ENCODE measurements around the gene USP31. TPM values are rescaled to one million over a fixed set of nuclear protein-coding genes. Genes with fewer than 3 reads are reported as not detected.
A peak's percentile ranks its signal among the peaks of the same experiment; 100 is the strongest.

The USP31 gene
- total and polyA plus RNA-seq, 2 of the 13 experiments (the other 11 are each of a cell fraction or from before 2014, with no cell fraction given): 22.5 to 23.3 TPM

GRCh38 chr16:23148513-23149266, 562 bp downstream of the USP31 start (continued):
- TF ChIP-seq UBTF (CRISPR knock-in tag; IDR thresholded peaks at IDR 0.05) (peak; percentile 90; the same call in 1 of the 2 replicates), THAP8 (CRISPR knock-in tag; IDR thresholded peaks at IDR 0.05; ENCODE audit: borderline replicate concordance) (0 out of 2 replicates have a peak, but pooled peaks have one; percentile 89), ZZZ3 (CRISPR knock-in tag; IDR thresholded peaks at IDR 0.05; ENCODE audit: borderline replicate concordance) (no peak), ZNF687 (CRISPR knock-in tag; IDR thresholded peaks at IDR 0.05) (peak; percentile 90), ZNF225 (CRISPR knock-in tag; IDR thresholded peaks at IDR 0.05) (peak; percentile 26; the same call in 1 of the 2 replicates), ZFP41 (CRISPR knock-in tag; IDR thresholded peaks at IDR 0.05; ENCODE audit: borderline replicate concordance) (no peak), CBFB (CRISPR knock-in tag; IDR thresholded peaks at IDR 0.05) (no peak), ELF3 (CRISPR knock-in tag; IDR thresholded peaks at IDR 0.05) (peak; percentile 30; the same call in 1 of the 2 replicates), ZNF784 (CRISPR knock-in tag; IDR thresholded peaks at IDR 0.05; ENCODE audit: borderline replicate concordance) (0 out of 2 replicates have a peak, but pooled peaks have one; percentile 71), ZNF577 (CRISPR knock-in tag; IDR thresholded peaks at IDR 0.05; ENCODE audit: borderline replicate concordance, low read depth) (no peak), ZNF205 (CRISPR knock-in tag; IDR thresholded peaks at IDR 0.05) (peak; percentile 32; the same call in 1 of the 2 replicates), ZNF672 (CRISPR knock-in tag; IDR thresholded peaks at IDR 0.05) (peak; percentile 82; the same call in 1 of the 2 replicates), ZHX1 (CRISPR knock-in tag; IDR thresholded peaks at IDR 0.05; ENCODE audit: low read depth) (no peak; the same call in 1 of the 2 replicates), ZNF644 (CRISPR knock-in tag; IDR thresholded peaks at IDR 0.05; ENCODE audit: low read depth) (no peak)

Measured in HepG2 (cell line).